Ecto neural progenitor cell (in vitro differentiated cells): Measurements from ENCODE around the gene KRTAP1-3.
"Not testable (repeated sequence)": the region's sequence is repeated elsewhere in the genome, so short reads cannot be mapped to it uniquely, and the experiment has no call there.

Experiments used
- DNase-seq: peaks from one replicate; pipeline ENCODE4 v3.0.0-alpha.2; 2018; ENCODE audit warnings: low spot score

The KRTAP1-3 gene

DNA sequence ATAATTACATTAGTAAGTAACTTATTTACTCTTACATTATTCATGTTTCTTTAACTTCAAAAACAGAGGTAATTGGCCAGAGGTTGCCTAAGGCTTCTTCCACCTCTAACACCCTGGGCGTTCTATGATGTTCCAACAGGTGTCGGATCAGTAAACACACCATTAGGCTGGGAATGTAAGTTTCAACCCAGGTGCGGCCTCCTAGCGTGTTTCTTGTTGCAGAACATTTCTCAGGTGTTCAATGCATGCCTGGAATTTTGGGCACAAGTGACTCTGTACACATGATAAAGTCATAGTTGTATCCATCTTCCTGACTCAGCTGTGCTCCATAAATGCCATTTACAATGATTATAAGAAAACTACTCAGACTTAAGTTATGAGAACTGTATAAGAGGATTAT is 19.4 kb upstream of the KRTAP1-3 start:
- no peak for DNase-seq

DNA sequence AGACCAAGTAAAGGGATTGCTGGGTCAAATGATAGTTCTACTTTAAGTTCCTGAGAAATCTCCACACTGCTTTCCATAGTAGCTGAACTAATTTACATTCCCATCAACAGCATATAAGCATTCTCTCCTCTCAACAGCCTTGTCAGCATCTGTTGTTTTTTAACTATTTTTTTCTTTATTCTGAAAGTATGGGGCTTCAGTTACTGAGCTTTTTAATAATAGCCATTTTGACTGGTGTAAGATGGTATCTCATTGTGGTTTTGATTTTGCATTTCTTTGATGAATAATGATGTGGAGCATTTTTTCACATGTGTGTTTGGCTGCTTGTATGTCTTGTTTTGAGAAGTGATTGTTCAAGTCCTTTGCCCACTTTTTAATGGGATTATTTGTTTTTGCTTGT is 17.9 kb upstream of the KRTAP1-3 start:
- no peak for DNase-seq

DNA sequence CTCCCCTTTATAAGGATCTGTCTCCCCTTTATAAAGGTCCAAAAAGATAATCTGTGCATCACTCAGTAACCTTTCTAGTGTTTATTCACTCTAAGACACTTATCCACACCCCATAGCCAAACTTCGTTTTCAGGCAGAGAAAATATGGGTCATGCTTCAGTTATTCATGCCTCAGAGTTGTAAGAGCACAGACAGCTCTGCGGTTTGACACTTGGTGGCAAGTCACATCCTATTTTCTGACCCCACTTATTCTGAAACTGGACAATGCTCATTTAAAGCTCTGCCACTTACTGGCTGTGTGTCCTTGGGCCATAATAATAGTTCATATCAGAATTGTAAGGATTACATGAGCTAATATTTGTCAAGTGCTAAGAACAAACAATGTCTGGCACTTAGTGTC is 14.4 kb upstream of the KRTAP1-3 start:
- DNase-seq: no peak

DNA sequence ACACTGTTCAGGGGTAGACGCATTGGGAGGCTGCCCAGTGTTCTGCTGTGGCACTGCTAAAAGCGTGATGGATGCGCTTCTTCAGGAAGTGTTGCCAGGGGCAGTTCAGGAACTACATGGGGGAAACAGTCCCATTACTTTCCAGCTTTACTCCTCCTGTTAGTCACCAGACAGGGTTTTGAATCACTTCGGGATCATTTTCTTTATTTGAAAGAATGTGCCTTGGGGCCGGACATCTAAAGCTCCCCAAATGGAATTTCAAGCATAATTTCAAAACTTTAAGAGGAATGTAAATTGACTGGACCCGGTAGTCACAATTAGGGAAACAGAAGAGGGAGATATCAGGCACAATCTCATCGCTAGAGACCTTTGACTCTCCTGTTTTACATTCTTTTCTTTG is 13.8 kb upstream of the KRTAP1-3 start:
- DNase-seq: no peak

DNA sequence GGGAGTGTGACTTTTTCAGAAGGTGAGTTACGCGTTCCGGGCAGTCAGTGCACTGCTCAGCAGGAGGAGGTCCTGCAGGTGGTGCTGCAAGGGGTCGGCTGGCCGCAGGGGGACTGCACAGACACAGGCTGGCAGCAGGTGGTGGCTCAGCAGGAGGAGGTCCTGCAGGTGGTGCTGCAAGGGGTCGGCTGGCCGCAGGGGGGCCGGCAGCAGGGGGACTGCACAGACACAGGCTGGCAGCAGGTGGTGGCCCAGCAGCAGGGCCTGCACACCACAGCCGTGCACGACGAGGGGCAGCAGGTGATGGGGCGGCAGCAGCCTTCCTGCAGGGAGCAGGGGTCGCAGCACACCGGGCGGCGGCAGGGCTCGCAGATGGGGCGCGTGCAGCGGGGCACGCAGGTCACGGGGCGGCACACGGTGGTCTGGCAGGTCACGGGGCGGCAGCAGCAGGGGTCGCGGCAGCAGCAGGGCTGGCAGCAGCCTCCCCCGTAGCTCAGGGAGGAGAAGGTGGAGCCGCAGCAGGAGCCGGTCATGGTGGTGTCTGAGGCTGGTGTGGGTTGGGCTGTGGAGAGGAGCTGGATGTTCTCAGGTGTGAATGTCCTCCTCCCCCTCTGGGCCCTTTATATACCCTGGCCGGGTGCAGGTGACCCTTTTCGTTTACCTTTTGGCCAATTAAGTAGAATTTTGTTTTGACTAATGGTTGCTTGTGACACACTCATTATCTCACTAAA is 12.2 kb upstream of the KRTAP1-3 start, which contains the start of gene KRTAP2-1:
Gene KRTAP2-1 (minus strand): TSS at position 582 of the 731 bp plus-strand sequence. CDS start 49 bp downstream, at position 533.
- DNase-seq: not testable (repeated sequence)

DNA sequence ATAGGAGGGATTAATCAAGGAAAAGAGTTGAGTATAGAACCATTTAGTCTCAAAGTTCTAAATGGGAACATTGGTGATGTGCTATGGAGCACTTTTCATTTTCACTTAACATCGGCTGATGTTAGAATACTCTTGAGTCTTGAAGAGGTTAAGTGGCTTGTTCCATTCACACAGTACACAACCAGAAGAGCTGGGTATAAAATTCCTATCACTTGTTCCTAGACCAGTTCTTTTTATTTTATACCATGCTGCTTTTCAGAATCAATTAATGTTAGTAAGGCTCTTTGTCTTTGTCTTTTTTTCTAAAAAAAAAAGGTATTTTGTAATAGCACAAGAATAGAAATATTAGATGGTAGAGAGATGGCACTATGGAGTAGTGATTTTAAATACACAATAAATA is 8.3 kb upstream of the KRTAP1-3 start:
- no peak for DNase-seq

DNA sequence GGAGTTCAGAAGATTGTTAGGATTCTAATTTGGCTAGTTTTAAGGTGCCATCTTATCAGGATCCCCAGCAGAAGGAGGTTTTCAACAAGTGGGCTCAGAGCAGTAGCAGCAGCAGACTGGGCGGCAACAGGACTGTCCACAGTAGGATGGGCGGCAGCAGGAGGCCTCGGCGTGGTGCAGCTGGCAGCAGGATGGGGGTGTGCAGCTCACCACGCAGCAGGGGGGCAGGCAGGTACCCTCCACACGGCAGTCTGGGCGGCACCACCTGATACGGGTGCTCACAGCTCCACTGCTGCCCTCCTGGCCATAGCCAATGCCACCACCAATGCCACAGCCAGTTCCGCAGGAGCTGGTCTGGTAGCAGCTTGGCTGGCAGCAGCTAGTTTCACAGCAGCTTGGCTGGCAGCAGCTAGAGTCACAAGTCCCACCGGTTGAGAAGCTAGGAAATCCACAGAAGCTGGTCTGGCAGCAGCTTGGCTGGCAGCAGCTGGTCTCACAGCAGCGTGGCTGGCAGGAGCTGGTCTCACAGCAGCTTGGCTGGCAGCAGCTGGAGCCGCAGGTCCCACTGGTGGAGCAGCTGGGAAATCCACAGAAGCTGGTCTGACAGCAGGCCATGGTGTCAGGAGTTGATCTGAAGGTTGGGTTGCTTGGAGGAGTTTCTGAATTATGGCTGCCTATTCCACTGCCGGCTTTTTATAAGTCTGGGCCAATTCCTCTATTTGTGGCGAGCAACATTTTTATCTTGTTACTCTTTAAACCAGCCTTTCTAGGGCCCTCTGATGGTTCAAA is 6.3 kb upstream of the KRTAP1-3 start, which contains the start of gene KRTAP1-1:
Gene KRTAP1-1 (minus strand): TSS at position 668 of the 789 bp plus-strand sequence. CDS start 53 bp downstream, at position 615.
- DNase-seq: not testable (repeated sequence)

DNA sequence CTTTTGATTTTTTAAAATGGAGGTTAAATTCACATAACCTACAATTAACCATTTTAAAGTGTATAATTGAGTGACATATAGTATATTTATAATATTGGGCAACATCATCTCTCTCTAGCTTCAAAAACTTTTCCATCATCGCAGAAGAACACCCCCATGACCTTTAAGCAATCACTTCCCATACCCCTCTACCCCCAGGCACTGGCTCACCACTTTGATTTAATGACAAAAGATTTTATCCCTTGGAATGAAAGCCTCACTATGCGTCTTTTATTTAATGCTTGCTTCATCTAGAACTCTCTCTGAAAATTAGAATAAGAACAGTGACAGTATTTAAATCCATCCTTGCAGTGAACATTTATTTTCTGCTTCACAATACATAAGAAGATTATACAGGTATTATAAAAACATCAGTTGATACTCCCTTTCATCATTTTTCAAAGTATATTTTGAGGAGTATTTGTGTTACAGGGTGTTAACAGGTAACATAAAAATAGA is 3.2 kb upstream of the KRTAP1-3 start:
- no peak for DNase-seq

DNA sequence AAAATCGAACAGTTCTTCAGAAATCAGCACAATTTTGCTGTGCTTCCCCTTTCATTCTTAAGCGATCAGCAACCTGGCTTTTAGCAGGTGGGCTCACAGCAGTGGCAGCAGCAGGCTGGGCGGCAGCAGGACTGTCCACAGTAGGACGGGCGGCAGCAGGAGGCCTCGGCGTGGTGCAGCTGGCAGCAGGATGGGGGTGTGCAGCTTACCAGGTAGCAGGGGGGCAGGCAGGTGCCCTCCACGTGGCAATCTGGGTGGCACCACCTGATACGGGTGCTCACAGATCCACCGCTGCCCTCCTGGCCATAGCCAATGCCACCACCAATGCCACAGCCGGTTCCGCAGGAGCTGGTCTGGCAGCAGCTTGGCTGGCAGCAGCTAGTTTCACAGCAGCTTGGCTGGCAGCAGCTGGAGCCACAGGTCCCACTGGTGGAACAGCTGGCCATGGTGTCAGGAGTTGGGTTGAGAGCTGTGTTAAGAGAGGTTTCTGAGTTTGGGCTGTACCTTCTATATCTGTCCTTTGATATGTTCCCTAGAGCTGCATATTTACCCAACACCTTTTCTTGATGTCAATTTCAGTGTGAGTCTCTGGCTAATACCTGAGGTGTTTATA is 4.9 kb downstream of the KRTAP1-3 start, which contains the start of gene KRTAP1-4:
Gene KRTAP1-4 (minus strand): TSS at position 563 of the 613 bp plus-strand sequence. CDS start 117 bp downstream, at position 446.
- no peak for DNase-seq

DNA sequence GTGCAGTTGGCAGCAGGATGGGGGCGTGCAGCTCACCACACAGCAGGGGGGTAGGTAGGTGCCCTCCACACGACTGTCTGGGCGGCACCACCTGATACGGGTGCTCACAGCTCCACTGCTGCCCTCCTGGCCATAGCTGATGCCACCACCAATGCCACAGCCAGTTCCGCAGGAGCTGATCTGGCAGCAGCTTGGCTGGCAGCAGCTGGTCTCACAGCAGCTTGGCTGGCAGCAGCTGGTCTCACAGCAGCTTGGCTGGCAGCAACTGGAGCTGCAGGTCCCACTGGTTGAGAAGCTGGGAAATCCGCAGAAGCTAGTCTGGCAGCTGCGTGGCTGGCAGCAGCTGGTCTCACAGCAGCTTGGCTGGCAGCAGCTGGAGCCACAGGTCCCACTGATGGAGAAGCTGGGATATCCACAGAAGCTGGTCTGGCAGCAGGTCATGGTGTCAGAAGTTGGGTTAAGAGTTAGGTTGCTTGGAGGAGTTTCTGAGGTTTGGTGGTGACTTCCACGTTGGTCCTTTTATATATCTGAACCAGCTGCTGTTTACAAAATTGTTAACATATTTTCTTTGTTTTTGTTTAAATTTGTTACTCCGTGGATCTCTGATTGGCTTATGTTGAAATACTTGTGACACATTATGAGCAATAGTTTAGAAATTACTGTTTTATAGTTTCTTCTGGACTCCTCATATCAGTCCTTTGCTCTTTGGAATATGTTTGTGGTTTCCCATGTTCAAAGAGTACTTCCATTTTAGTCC is 7.8 kb downstream of the KRTAP1-3 start, which contains the start of gene KRTAP1-5:
Gene KRTAP1-5 (minus strand): TSS at position 494 of the 757 bp plus-strand sequence. CDS start 53 bp downstream, at position 441.
- no peak for DNase-seq

DNA sequence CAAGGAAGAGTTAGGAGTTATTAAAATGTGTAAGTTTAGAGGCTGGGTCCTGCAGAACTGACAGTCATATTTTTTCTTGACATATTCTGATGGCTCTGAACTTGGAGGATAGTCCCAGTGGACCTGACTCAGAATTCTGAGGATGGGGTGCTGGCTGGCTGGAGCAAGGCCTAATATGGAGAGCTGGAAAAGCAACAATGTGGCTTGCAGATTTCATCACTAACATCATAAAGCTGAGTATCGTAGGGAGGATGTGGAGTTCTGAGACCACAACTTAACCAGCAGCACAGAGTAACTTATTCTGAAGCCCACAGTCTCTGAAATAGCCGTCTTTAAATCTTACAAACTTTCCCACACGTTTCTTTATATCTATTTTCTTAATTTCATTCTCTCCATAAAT is 10.0 kb downstream of the KRTAP1-3 start:
- no peak for DNase-seq

DNA sequence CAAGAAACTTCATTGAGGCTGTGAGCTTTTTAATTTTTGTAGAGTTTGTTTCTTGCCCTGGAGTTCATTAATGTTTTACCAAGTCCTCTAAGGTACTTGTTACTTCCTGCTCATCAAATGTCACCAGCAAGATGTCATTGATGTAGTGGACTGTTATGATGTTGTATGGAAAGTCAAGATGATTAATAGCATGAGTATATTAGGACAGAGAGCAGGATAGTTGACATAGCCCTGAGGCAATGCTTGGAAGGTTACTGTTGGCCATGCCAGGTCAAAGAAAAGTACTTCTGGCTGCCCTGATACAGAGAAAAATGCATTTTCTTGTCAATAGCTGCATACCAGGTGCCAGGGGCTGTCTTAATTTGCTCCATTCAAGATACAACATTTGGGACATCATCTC is 14.3 kb downstream of the KRTAP1-3 start:
- no peak for DNase-seq

DNA sequence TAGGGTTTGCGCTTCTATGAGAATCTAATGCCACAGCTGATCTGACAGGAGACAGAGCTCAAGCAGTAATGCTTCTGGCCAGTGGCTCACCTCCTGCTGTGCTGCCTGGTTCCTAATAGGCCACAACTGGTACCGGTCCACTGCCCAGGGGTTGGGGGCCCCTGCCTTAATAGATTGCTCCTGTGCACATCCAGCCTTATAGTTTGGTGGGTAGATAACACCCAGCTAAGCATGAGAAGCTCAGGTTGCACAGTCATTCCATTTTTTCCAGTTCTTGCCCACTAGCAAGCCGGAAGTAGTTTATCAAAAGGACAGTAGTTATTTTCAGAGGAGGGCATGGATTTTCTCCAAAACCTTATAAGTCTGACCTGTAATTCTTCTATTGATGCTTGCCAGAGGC is 15.3 kb downstream of the KRTAP1-3 start:
- no peak for DNase-seq

DNA sequence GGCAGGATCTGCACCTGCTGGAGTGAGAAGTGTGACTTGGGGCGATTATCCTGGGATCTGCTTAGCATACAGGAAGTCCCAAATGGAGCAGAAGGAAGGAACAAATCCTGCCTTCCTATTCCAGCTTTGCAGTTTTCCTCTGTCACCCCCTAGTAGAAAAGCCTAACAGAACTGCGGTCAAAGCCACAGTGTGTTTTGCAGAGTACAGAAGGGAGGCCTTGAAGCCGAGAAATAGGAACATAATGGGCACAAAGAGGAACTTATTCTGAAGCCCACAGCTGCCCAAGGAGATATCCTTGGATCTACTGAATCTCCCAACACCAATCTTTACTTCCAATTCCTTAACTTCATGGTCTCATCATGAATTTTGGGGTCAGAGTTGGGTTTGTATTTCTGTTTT is 16.1 kb downstream of the KRTAP1-3 start:
- DNase-seq: no peak

DNA sequence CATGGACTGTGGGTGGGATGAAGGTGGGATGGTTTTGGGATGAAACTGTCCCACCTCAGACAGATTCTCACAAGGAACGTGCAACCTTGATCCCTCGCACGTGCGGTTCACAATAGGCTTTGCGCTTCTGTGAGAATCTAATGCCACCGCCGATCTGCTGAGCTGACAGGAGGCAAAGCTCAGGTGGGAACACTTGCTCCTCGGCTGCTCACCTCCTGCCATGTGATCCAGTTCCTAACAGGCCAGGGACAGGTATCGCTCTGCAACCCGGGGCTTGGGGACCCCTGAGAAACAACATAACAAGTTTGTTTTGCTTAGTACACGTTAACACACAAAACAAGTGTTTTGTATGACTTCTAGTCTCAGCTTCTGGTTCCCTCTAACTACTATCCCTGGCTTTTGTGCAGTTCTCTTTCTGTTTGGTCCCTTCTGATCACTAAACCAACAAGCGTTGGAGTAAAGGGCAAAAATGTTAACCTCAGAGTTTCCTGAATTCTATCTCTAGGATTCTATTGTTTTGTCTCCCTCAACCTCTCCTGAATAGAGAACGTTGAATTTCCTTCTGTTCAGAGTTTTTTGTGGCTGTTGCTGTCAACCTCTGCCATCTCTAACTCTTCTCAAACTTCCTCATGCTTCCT is 18.0 kb downstream of the KRTAP1-3 start:
- no peak for DNase-seq

DNA sequence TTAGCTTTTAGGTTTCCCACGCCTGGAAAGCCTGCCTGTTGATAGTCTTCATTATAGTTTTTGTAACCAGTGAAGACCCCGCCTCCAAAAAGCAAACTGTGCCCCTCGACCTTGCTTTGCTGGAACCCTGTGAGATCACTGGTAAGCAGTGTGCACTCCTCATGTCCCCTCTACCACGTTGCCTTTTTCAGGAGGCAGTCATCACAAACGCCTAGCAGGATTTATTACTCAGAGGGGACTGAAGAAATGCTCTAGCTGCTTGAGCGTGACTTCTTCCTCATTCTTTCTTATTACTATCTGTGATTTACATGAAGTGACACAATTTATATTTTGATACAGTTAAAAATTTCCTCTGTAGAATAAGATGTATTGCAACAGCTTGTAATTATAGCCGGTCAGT is 19.2 kb downstream of the KRTAP1-3 start:
- no peak for DNase-seq

DNA sequence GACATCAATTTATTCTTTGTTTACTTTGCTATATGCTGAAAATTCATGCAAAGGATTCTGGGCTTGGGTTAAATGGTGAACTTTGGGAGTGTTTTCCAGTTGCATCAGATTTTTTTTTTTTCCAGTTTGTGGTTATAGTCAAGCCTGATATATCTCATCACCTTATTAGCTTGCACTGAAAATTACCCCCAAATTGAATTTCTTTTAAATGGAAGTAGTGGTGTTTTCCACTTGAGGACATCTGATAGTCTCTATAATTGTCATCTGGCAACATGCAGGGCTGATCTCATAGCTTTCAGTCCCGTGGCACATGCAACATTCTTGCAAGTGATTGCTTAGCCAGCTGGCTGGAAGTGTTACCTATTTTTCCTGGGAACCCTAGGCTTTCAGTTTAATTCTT is 21.1 kb downstream of the KRTAP1-3 start:
- no peak for DNase-seq

DNA sequence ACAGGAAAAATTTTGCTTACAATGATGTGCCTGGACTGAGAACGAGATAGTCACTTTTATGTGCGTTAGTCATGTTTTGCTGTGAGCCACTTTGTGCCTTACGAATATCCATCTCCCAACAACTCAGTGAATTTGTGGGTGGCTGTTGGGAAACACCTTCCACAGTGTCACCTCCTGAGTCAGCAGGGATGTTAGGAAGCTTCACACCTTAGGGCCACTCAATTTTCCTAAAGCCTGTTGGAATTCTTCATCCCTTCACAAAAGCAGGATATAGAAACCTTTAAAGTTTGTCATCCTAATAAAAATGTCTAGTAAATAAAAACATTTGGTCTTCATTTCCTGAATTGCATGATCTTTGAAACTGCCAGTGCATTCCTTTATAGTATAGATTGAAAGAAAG is 21.5 kb downstream of the KRTAP1-3 start:
- no peak for DNase-seq

DNA sequence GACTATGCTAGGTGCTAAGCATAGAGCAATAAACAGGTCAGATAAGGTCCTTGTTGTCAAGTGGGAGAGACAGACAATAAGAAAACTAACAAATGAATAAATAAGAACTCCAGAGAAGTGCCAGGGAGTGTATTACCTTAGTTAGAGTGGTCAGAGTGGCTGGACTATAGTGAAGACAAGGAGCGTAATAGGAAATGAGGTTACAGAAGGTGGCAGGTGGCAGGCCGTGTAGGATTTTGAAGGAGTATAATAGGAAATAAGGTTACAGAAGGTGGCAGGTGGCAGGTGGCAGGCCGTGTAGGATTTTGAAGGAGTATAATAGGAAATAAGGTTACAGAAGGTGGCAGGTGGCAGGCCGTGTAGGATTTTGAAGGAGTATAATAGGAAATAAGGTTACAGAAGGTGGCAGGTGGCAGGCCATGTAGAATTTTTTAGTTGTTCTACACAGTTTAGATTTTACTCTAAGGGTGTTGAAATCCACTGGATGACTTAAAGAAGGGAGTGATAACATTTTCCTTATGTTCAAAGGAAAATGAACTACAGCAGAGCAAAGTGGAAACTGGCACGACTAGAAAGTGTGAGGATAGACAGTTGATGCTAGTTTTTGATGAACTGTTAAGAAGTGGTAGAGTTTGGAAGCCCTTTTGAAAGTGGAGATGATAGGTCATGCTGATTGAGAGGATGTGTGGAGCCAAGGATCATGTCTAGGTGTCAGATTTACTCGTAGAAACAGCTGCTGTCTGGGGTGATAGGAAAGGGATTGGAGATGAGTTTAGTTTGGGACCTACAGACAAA is 22.2 kb downstream of the KRTAP1-3 start:
- DNase-seq: no peak

DNA sequence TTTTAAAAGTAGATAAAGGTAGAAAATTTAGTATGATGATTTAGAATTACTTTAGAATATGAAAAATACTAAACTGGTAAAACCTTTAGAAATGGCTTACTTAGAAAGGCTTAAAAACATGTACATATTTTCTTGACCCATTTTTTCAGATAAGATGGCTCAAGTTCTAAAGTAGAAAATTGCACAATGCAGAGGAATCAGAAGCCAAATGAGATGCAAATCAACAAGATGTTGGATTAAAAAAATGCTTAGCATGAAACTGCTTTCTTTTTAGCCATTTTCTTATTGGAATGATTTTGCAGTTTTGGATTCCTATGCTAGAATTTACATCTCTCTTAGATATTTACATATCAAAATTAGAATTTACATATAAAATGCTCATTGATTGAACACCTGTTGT is 24.2 kb downstream of the KRTAP1-3 start:
- DNase-seq: no peak
